Stimulated activated CD8-positive, alpha-beta memory T cell treated with anti-CD3 and anti-CD28 coated beads, Interleukin-4, amount 100 ng/mL, for 24 hours (primary cell): Measurements from ENCODE around the gene LOXL3.
"Not testable (repeated sequence)": the region's sequence is repeated elsewhere in the genome, so short reads cannot be mapped to it uniquely, and the experiment has no call there.

ENCODE experiments used
- DNase-seq: peaks from one replicate; pipeline ENCODE4 v3.0.0-alpha.2; 2020; ENCODE audit warnings: low read depth

Gene LOXL3

GRCh38 chr2:74572178-74572925 is 18.6 kb upstream of the LOXL3 start:
- no peak for DNase-seq

GRCh38 chr2:74571058-74571457 is 17.3 kb upstream of the LOXL3 start:
- no peak for DNase-seq

GRCh38 chr2:74569686-74570085 is 15.9 kb upstream of the LOXL3 start:
- no peak for DNase-seq

GRCh38 chr2:74567881-74568280 is 14.1 kb upstream of the LOXL3 start:
- DNase-seq = no peak

GRCh38 chr2:74566754-74567085 is 13.0 kb upstream of the LOXL3 start:
- DNase-seq = no peak

GRCh38 chr2:74566076-74566753 is 12.5 kb upstream of the LOXL3 start:
- DNase-seq = no peak

GRCh38 chr2:74564222-74564621 is 10.5 kb upstream of the LOXL3 start:
- no peak for DNase-seq

- no peak for DNase-seq
These were observed 8.5 kb upstream of the LOXL3 start for GRCh38 chr2:74562126-74562775.

- DNase-seq = not testable (repeated sequence)
These were observed 7.3 kb upstream of the LOXL3 start for GRCh38 chr2:74561022-74561421.

GRCh38 chr2:74560591-74560990 is 6.8 kb upstream of the LOXL3 start:
- DNase-seq = no peak

- no peak for DNase-seq
These were observed 6.2 kb upstream of the LOXL3 start for GRCh38 chr2:74559912-74560311.

GRCh38 chr2:74558284-74559230 is 4.8 kb upstream of the LOXL3 start:
- no peak for DNase-seq

- no peak for DNase-seq
These were observed 3.2 kb upstream of the LOXL3 start for GRCh38 chr2:74556831-74557370.

- no peak for DNase-seq
These were observed 2.4 kb upstream of the LOXL3 start for GRCh38 chr2:74556159-74556558.

GRCh38 chr2:74555610-74556103 is 1.9 kb upstream of the LOXL3 start:
- DNase-seq = no peak

GRCh38 chr2:74554820-74555531 is 1.2 kb upstream of the LOXL3 start:
- peak; percentile 22 for DNase-seq

- DNase-seq = no peak
These were observed 579 bp downstream of the LOXL3 start for GRCh38 chr2:74552914-74553811.

GRCh38 chr2:74551942-74552913 is 1.5 kb downstream of the LOXL3 start:
- DNase-seq = no peak

GRCh38 chr2:74551530-74551929 is 2.2 kb downstream of the LOXL3 start:
- no peak for DNase-seq
